Stimulated activated effector memory CD8-positive, alpha-beta T cell treated with anti-CD3 and anti-CD28 coated beads, Interleukin-12 subunit alpha, Interleukin-12 subunit beta, amount 100 ng/mL, for 72 hours (primary cell): Measurements from ENCODE around the gene PIR.

Source experiments
- ATAC-seq: fragments of 150-1000 bp; cut with Tn5 transposase; 2 replicates; pipeline ENCODE4 v1.10.0; 2021
- DNase-seq, 2 donors: peaks; one replicate each; pipeline ENCODE4 v3.0.0; 2021 to 2022; ENCODE audit warnings: low spot score in 2 of 2
- H3K27ac Mint-ChIP-seq: one replicate; pipeline ENCODE4 v1.8.0; 2022; ENCODE audit warnings: mild to moderate bottlenecking, mixed read lengths
- H3K36me3 Mint-ChIP-seq: one replicate; pipeline ENCODE4 v1.8.0; 2022; ENCODE audit warnings: mild to moderate bottlenecking, mixed read lengths
- H3K4me1 Mint-ChIP-seq: one replicate; pipeline ENCODE4 v1.8.0; 2022; ENCODE audit warnings: mixed read lengths
- H3K4me3 Mint-ChIP-seq: one replicate; pipeline ENCODE4 v1.8.0; 2022; ENCODE audit warnings: mild to moderate bottlenecking, mixed read lengths
- H3K9me3 Mint-ChIP-seq: one replicate; pipeline ENCODE4 v1.8.0; 2022; ENCODE audit warnings: mixed read lengths

Gene PIR

DNA sequence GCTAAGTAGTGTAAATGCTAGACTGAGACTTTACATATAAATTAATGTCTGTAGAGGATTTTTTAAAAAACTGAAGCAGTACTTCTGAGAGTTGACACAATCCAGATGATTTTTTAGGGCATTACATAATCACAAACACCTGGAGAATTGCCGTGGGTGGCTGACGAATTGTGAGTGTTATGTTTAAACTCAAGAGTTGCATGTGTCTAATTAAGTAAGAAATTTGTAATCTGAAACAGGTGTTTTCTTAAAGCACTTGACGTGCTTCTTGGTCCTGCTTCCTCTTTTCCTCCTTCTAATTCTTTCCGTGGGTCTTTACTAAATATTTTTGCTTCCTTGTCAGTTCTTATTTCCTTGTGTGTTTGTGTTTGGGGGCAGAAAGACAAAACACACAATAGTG is 27.8 kb downstream of the PIR start:
- DNase-seq (no peak), ATAC-seq (no peak)
- Mint-ChIP-seq H3K27ac (no peak overlapping the region), H3K4me1 (no peaks in the 10 kb centered on the region), H3K9me3 (no peaks in the 10 kb centered on the region), H3K36me3 (no peaks in the 10 kb centered on the region), H3K4me3 (no peak overlapping the region)

DNA sequence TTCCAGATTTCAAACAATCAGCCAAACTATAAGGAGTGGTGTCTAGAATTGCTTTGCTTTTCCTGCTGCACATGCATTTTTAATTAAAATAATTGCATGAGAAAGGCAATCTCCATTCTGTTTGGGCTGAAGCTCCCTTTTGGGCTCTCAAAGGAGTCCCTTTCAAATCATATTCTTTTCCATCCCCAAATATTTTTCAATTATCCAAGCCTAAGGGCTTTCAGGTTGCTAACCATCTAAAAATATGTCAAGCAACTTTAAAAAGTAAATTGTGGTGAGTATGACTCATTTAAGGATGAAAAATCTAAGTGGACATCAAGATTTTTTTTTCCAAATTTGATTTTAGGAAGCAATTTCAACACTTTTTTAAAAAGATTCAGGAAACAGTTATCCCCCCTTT is 28.4 kb downstream of the PIR start:
- Mint-ChIP-seq H3K9me3 (no peaks in the 10 kb centered on the region), H3K27ac (no peak overlapping the region), H3K36me3 (no peaks in the 10 kb centered on the region), H3K4me3 (no peak overlapping the region), H3K4me1 (no peaks in the 10 kb centered on the region)
- DNase-seq (no peak), ATAC-seq (no peak)

DNA sequence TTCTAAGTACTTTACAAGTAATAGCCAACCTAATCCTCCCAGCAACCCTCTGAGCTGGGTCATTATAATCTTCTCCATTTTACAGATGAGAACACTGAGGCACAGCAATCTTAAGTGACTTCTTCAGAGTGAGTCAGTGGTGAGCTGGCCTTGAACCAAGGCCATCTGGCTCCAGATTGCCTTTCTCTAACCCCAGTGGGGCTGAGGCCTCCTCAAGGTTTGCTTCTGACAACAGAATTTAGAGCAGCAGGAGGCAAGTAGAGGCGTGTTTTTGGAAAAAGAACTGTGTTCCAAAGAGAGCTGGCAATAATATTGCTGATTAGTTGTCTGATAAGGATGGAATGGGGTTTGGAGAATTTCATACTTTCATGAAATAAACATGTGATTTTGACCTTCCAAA is 41.2 kb downstream of the PIR start:
- no peak overlapping the region for H3K27ac Mint-ChIP-seq
- H3K9me3 Mint-ChIP-seq: no peaks in the 10 kb centered on the region
- no peaks in the 10 kb centered on the region for H3K4me1 Mint-ChIP-seq
- ATAC-seq (no peak), DNase-seq (no peak)
- H3K36me3 Mint-ChIP-seq: no peaks in the 10 kb centered on the region
- no peak overlapping the region for H3K4me3 Mint-ChIP-seq

DNA sequence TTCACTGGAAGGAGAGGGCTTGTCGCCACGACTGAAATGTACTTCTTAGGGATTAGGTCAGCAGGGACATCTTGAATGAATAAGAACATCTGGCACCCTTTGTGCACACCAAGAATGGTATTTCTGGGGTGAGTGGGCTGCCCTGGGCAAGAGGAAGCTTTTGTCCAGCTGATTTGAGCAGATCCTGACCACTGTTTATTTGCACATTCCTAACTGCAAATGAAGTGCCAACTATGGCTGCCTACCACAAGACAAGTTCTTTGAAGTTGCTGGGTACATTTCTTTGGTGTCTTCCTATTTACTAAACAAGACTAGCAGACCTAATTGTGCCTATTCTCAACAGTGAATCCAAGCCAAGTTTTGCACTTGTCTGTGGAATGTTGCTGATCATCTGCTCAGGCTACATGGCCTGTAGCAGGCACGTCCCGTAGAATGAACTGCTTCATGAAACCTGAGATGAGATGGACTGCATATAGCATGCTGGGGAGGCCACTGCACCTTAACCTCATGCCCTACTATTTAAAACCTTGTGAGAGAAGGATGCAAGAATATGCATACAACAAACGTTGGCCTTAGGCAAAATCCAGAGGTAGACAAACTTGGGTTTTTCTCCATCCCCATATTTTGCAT is 45.0 kb downstream of the PIR start:
- no peak for DNase-seq
- Mint-ChIP-seq H3K27ac (no peak overlapping the region), H3K4me1 (no peaks in the 10 kb centered on the region), H3K9me3 (no peaks in the 10 kb centered on the region), H3K36me3 (no peaks in the 10 kb centered on the region), H3K4me3 (no peak overlapping the region)
- ATAC-seq: no peak

DNA sequence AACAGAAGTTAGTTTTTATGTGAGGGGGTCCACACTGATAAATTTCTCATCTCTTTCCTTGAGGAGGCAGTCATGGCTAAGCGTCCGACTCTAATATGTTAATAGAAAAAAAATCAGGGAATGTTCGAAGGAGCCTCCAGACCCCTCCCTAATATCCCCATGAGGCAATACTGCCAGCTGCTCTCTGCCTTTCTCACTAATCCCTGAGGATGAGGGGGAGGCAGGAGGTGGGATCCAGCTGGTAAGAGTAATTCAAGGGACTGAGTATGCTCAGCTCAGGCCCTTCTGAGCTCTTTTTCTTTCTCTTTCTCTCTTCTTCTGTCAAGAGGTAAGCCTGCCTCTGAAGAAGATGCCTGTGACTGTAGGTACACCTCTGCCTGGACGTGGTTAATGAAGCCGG is 51.7 kb downstream of the PIR start:
- no peaks in the 10 kb centered on the region for H3K36me3 Mint-ChIP-seq
- ATAC-seq (no peak), DNase-seq (no peak)
- no peak overlapping the region for H3K4me3 Mint-ChIP-seq
- no peak overlapping the region for H3K27ac Mint-ChIP-seq
- no peaks in the 10 kb centered on the region for H3K4me1 Mint-ChIP-seq
- H3K9me3 Mint-ChIP-seq: no peaks in the 10 kb centered on the region

DNA sequence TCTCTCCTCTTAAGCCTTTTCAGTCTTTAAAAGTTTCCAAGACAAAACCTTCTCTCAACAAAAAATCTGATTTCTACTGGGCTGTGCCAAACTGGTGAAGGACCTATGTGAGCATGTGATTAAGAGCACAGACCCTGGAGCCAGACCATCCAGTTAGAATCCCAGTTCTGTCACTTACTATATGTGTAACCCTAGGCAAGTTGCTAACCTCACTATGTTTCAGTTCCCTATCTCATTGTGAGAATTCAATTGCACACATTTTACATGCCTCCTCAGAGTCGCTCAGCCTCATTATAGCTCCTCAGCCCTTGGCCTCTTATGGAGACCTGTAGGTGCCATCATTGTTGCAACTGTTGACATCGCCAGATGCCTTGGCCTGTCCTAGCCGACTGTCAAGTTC is 54.8 kb downstream of the PIR start:
- no peak for DNase-seq
- Mint-ChIP-seq H3K4me1 (no peaks in the 10 kb centered on the region), H3K27ac (no peak overlapping the region), H3K36me3 (no peaks in the 10 kb centered on the region), H3K4me3 (no peak overlapping the region), H3K9me3 (no peaks in the 10 kb centered on the region)
- no peak for ATAC-seq

DNA sequence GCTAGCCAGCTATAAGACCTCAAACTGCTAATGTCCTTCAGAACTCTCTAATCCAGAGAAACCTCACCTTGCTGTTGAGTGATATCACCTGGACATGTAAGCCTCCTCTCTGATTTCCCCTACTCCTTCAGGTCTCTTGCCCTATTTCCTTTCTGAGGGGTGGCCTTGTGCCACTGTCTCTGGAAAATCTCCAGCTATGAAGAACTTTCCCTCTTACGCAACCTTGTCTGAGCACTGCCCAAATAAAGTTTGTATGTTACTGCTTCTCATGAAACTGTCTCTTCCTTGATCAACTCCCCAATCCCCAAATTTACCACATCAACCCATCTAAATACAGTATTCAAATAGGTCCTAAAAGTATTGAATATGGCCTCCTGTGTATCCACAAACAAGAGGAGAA is 55.4 kb downstream of the PIR start:
- ATAC-seq (no peak), DNase-seq (no peak)
- Mint-ChIP-seq H3K4me1 (no peaks in the 10 kb centered on the region), H3K4me3 (no peak overlapping the region), H3K36me3 (no peaks in the 10 kb centered on the region), H3K27ac (no peak overlapping the region), H3K9me3 (no peaks in the 10 kb centered on the region)

DNA sequence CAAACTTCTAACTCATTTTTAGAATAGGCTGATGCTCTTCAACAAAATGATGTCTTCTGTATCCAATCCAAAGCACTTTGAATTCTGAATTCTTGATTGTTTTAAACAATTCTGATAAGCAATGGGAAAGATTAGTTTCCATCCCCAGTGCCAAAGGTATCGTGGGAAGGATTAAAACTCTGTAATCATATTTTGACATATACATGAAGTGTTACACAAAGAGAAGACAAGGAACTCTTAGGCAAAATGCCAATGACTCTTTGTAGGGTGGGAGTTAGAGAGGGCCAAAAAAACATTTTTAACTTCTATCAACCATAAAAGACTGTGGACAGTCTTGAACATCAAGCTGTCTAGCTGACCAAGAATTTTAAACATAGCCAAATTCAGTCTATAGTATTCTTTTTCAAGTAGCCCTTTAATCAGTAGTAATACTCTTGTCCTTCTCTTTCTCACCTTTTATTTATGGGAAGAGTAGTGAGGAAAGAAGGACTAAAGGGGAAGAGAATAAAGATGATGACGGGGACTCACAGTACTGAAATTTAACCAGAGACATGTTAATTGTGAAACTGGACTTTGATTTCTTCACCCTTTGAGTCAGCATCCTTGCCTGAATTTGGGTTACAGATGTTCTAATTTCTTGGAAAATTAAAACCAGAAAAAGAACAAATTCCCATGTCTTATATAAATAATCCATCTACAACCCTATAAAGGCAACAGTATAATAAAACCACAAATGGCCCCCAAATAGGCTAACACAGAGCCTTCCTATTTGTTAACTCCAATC is 57.1 kb downstream of the PIR start:
- ATAC-seq (no peak), DNase-seq (no peak)
- H3K4me1 Mint-ChIP-seq: no peaks in the 10 kb centered on the region
- H3K9me3 Mint-ChIP-seq: no peaks in the 10 kb centered on the region
- no peaks in the 10 kb centered on the region for H3K36me3 Mint-ChIP-seq
- H3K27ac Mint-ChIP-seq: no peak overlapping the region
- no peak overlapping the region for H3K4me3 Mint-ChIP-seq

DNA sequence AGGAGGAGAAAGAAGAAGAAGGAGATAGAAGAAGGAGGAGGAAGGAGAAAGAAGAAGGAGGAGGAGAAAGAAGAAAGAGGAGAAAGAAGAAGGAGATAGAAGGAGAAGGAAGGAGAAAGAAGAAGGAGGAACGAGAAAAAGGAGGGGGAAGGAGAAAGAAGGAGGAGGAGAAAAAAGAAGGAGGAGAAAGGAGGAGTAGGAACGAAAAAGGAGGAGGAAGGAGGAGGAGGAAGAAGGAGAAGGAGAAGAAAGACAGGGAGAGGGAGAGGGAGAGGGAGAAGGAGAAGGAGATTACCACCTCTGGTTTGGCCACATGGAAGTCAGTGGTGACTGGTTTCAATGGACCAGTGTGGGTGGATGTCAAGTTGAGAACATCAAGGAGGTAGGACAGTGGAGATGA is 58.9 kb downstream of the PIR start:
- no peak overlapping the region for H3K27ac Mint-ChIP-seq
- H3K4me3 Mint-ChIP-seq: no peak overlapping the region
- DNase-seq: no peak
- no peaks in the 10 kb centered on the region for H3K9me3 Mint-ChIP-seq
- no peaks in the 10 kb centered on the region for H3K4me1 Mint-ChIP-seq
- ATAC-seq: no peak
- H3K36me3 Mint-ChIP-seq: no peaks in the 10 kb centered on the region

DNA sequence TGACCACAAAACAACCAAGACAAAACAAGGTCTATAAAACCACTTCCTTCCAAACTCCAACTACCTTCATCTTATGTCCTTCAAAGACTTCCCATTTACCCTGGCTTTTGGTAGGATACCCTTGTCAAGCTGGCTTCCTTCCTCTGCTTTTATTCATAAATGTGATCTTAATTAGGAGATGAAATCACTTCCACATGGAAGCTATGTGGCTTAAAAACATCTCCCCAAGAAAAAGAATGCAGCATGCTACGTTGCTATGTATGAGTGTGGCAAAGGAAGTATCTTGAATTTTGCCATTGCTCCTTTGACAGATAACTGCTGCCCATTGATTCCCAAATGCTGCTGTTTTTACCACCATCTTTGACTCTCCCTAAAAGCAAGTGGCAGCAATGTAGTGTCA is 62.5 kb downstream of the PIR start:
- Mint-ChIP-seq H3K9me3 (no peaks in the 10 kb centered on the region), H3K4me1 (no peaks in the 10 kb centered on the region), H3K36me3 (no peaks in the 10 kb centered on the region), H3K27ac (no peak overlapping the region), H3K4me3 (no peak overlapping the region)
- ATAC-seq (no peak), DNase-seq (no peak)

DNA sequence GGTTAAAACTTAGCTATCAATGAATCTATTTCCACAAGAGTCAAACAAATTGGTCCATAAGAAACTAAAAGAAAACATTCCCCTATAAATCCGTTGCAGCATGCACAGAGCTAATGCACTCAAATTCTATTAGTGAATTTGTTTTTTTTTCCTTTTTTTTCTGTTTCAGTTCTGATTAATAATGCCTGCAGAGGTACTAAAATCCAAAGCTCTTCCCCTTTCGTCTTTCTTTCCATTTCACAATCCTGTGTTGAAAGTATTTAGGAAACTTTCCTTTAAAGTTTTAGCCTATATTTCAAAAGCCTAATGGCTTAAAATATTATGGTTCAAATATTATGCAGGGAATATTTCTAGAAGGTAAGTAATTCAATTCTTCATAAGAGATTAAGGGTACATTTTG is 63.1 kb downstream of the PIR start:
- Mint-ChIP-seq H3K27ac (no peak overlapping the region), H3K4me3 (no peak overlapping the region), H3K4me1 (no peaks in the 10 kb centered on the region), H3K36me3 (no peaks in the 10 kb centered on the region), H3K9me3 (no peaks in the 10 kb centered on the region)
- ATAC-seq (no peak), DNase-seq (no peak)

DNA sequence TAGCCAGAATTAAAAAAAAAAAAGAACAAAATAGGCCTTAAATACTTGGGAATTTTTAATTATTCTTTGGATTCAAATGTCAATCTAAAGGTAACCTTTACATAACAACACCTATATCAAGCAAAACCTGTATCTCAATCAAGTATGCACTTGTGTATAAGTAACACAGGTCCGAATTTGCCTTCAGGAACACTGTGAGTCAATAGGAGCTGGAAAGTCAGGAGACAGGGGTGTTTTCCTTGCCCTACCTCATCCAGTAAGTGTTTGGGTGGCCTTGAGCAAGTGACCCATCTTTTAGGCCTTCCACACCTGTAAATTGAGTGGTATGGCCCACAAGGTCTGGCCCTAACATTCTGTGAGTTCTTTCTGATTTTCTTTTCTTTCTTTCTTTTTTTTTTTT is 68.1 kb downstream of the PIR start:
- DNase-seq (no peak), ATAC-seq (no peak)
- H3K36me3 Mint-ChIP-seq: no peaks in the 10 kb centered on the region
- no peaks in the 10 kb centered on the region for H3K9me3 Mint-ChIP-seq
- H3K27ac Mint-ChIP-seq: no peak overlapping the region
- H3K4me1 Mint-ChIP-seq: no peaks in the 10 kb centered on the region
- H3K4me3 Mint-ChIP-seq: no peak overlapping the region

DNA sequence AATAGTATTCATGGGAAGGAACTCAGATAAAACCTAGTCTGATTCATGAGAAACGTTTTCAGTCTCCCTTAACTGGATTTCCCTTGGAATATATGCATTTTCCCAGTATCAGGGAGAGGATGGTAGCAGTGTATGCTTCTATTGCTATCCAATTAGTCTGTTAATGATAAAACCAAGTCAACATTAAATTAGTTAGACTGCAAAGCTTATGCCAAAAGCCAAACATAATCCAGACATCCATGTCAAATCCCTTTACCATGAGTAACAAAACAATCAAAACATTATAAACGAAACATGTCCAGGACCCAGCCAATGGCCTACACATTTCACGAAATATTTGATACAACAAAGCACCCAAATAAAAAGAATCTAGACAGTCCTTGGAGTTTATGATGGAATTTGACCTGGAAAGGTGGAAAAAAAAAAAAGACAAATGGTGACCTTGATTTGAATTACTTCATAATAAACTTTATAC is 74.4 kb downstream of the PIR start:
- ATAC-seq (no peak), DNase-seq (no peak)
- Mint-ChIP-seq H3K27ac (no peak overlapping the region), H3K4me1 (no peaks in the 10 kb centered on the region), H3K36me3 (no peaks in the 10 kb centered on the region), H3K4me3 (no peak overlapping the region), H3K9me3 (peaks cover 2% of the 10 kb centered on the region)

DNA sequence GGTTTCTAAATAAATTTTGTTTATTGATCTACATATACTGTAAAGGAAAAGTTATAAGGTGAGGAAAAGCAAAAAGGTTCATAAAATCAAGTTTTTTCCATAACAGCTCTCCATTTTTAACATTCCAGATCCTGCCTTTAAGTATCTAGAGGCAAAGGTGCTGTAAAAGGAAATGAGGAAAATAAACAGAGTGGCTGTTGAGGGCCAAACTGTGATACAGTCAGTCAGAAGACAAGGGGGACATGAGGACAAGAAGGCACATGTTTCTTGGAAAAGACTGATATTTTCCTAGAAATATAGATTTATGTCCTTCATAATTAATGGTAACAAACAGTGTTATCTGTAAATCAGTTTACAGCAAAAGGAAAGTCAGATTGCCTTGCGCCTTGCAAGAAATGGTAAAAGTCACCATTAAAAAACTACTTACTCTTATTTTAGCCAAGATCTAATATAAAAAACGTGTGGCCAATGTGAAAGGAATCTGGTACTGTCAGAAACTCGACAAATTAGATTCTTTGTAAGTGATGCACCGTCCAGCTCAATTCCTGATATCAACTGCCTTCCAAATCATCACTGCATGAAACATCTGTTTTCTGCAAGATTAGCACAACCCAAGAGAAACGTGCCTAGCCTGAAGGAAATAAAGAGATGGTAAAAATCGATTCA is 75.0 kb downstream of the PIR start:
- Mint-ChIP-seq H3K36me3 (no peaks in the 10 kb centered on the region), H3K4me1 (no peaks in the 10 kb centered on the region), H3K4me3 (no peak overlapping the region), H3K9me3 (peaks cover 2% of the 10 kb centered on the region), H3K27ac (no peak overlapping the region)
- no peak for ATAC-seq
- DNase-seq: no peak

DNA sequence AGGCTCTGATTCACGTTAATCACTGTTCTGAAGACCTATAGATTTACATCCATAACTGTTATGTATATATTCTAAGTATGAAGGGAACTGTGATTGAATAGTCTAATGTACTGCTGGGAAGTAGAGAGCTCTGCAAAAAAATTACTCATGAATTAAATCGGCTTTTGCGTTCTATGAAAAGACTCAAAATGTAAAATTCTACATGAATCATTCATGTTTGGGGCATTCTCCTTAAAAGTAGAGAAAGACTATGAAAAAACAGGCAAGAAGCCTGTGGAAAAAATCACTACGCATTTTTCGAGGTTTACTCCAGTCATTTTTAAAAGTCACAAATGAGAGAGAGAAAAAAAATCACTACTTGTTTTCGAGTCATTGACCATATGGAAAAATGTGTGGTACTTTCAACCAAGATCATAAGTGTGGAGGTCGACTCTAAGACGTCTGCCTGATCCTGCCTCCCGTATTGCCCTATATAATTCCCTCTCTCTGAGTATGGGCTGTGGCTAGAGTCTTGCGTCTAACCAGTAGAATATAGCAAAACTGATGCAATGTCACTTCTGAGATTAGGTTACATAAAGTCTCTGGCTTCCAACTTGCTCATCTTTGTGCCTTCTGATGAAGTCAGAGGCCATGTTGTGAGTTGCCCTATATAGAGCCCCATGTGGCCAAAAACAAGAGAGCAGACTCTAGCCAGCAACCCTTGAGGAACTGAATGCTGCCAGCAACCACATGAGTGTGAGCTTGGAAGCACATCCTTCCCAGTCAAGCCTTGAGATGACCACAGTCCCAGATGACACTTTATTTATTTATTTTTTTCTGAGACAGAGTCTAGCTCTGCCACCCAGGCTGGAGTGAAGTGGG is 76.8 kb downstream of the PIR start:
- H3K36me3 Mint-ChIP-seq: no peaks in the 10 kb centered on the region

More for the DNA sequence above, 76.8 kb downstream of the PIR start:
- ATAC-seq (peak; percentile 36), DNase-seq (no peak)
- Mint-ChIP-seq H3K4me3 (no peak overlapping the region), H3K4me1 (no peaks in the 10 kb centered on the region), H3K9me3 (peaks cover 2% of the 10 kb centered on the region), H3K27ac (no peak overlapping the region)
